Measurements from ENCODE around the gene ECM1. TPM values are rescaled to one million over a fixed set of nuclear protein-coding genes. Genes with fewer than 3 reads are reported as not detected.

The ECM1 gene
- total and polyA plus RNA-seq, 2 donors (not counting 1 experiment from before 2014, with no cell fraction given), result 25.1 to 108 TPM

GRCh38 chr1:150535511-150536287, 27.8 kb downstream of the ECM1 start:
- Histone ChIP-seq H4K20me1 (ENCODE audit: control insufficient read depth, extremely low read depth, insufficient read depth, low read length) (no peaks in the 10 kb centered on the region), H2AFZ (ENCODE audit: low read length) (no peak overlapping the region), H3K79me2 (ENCODE audit: control insufficient read depth, insufficient read depth, low read length) (no peaks in the 10 kb centered on the region), H3K27me3 (ENCODE audit: control insufficient read depth, insufficient read depth, low read length) (no peaks in the 10 kb centered on the region), H3K27ac (ENCODE audit: insufficient read depth, low read length) (no peak overlapping the region), H3K4me1 (ENCODE audit: control insufficient read depth, extremely low read depth, insufficient read depth, low read length) (peaks cover 12% of the 10 kb centered on the region), H3K36me3 (ENCODE audit: control insufficient read depth, insufficient read depth, low read length) (no peaks in the 10 kb centered on the region), H3K9ac (ENCODE audit: insufficient read depth, low read length) (no peak overlapping the region), H3K4me3 (replicated peaks in 1 of 4; ENCODE audit: control extremely low read depth in 1 of 4, insufficient read depth in 1 of 4, low read depth in 3 of 4, low read length in 4 of 4) (no peak overlapping the region), H3K9me3 (ENCODE audit: control insufficient read depth, insufficient read depth, low read depth, low read length) (no peaks in the 10 kb centered on the region), H3K4me2 (ENCODE audit: extremely low read depth, insufficient read depth, low read length) (peak overlapping the region; percentile 44)
- TF ChIP-seq EZH2 (IDR thresholded peaks at IDR 0.05; ENCODE audit: low read length, missing control alignments), result no peak
- TF ChIP-seq CTCF (conservative IDR thresholded peaks at IDR 0.05 in 1 of 2, IDR thresholded peaks at IDR 0.05 in 1 of 2; ENCODE audit: low read depth in 1 of 2, low read length in 2 of 2), result no peak
- peak in 1 of 2 donors; percentile 91 for DNase-seq (ENCODE audit: low read depth in 2 of 2)

GRCh38 chr1:150536836-150537731, 29.2 kb downstream of the ECM1 start:
- Histone ChIP-seq H3K9ac (ENCODE audit: insufficient read depth, low read length) (no peak overlapping the region), H2AFZ (ENCODE audit: low read length) (no peak overlapping the region), H3K27ac (ENCODE audit: insufficient read depth, low read length) (peak overlapping the region; percentile 27), H3K9me3 (ENCODE audit: control insufficient read depth, insufficient read depth, low read depth, low read length) (no peaks in the 10 kb centered on the region), H3K4me1 (ENCODE audit: control insufficient read depth, extremely low read depth, insufficient read depth, low read length) (peaks cover 12% of the 10 kb centered on the region), H3K36me3 (ENCODE audit: control insufficient read depth, insufficient read depth, low read length) (no peaks in the 10 kb centered on the region), H3K27me3 (ENCODE audit: control insufficient read depth, insufficient read depth, low read length) (no peaks in the 10 kb centered on the region), H4K20me1 (ENCODE audit: control insufficient read depth, extremely low read depth, insufficient read depth, low read length) (no peaks in the 10 kb centered on the region), H3K79me2 (ENCODE audit: control insufficient read depth, insufficient read depth, low read length) (no peaks in the 10 kb centered on the region), H3K4me3 (replicated peaks in 1 of 4; ENCODE audit: control extremely low read depth in 1 of 4, insufficient read depth in 1 of 4, low read depth in 3 of 4, low read length in 4 of 4) (no peak overlapping the region), H3K4me2 (ENCODE audit: extremely low read depth, insufficient read depth, low read length) (no peak overlapping the region)
- TF ChIP-seq CTCF (conservative IDR thresholded peaks at IDR 0.05 in 1 of 2, IDR thresholded peaks at IDR 0.05 in 1 of 2; ENCODE audit: low read depth in 1 of 2, low read length in 2 of 2) (no peak), EZH2 (IDR thresholded peaks at IDR 0.05; ENCODE audit: low read length, missing control alignments) (no peak)
- peak in 1 of 2 donors; percentile 29 for DNase-seq (ENCODE audit: low read depth in 2 of 2)
